Glomerular endothelial cell (primary cell): ENCODE results near the gene OTP. TPM values are rescaled to one million over a fixed set of nuclear protein-coding genes. Genes with fewer than 3 reads are reported as not detected.

Experiments
- DNase-seq: peaks from one replicate; pipeline ENCODE4 v3.0.0-alpha.2; 2011; ENCODE audit warnings: low read depth, low spot score; ENCODE audit errors: extremely low read depth
- total RNA-seq: library from RNA; depleted of rRNA; stranded (reverse); fragments of >200 nt; gene quantifications from 2 replicates; pipeline ENCODE4 v1.2.3, GENCODE V29; 2015

OTP gene
- total RNA-seq, 1 donor from 2014 or later, result not detected

DNA sequence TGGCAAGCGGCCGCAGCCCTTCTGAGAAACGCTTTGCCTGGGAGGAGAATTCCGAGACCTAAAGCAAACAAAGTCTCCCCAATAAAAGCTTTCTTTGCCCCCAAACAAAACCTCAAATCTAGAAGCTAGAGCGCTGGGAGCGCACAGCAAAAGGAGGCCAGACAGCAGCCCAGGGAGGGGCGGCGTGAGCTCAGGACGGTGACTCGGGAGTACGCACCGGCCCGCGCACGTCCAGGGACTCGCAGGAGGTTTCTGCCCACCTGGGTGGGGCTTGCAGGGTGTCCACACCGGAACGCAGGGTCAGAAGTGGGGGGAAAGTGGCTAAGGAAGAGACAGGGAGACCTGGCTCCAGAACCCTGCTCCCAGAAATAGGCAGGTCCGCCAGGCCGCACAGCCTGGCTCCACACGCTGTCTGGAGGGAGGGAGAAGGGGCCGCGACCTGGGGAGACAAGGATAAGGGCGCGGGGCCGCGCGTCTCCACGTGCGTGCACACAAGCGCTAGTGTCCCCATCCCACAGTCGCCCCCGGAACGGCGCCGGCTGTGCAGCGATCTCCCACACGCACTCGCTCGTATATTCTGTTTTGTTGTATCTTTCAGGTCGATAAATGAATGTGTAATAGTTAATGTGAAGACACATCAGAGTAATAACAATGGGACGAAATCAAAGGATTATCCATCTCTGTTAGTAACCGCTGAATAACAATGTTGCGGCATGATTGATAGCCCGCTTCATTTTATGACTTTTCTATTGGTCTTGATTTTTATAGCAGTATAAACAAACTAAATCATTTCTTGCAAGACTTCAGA lies 2.3 kb upstream of the OTP start:
- no peak for DNase-seq

DNA sequence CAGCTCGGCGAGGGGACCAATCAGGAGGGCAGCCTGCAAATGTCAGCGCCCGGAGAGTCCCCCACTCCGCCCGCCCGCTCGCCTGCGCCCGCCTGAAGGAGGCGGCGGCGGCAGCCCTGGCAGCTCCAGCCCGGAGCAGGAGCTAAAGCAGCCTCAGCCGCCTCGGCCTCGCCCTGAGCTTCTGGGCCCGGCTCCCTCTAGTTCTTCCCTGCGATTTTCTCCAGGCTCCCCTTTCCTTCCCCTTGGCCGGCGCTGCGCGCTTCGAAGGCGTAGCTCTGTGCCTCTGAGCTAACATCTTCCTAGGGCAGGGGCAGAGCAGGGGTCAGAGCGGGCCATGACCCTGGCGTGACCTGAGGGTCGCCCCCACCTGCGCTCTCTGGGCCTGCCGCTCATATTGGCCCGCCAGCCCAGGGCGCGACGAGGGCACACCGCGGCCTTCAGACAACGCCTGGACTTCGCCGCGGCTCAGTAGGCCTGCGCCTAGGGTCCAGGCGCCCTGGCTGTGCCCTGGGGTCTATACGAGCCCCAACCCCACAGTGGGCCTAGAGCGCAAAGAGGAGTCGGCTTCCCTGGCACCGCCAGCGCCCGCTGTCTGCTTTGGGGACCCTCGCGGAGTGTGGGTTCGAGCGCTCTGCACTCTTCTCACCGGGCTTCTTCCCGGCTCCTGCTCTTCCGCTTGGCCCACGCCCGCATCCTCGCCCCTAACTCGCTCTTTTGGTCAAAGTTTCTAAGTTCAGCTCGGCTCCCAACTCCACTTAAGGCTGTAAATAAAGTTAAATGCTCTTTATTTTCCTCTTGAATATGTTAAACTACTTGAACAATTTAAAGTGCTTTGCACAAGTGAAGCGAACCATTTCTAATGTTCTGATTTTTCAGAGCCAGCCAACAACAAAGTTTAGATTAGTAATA lies 504 bp upstream of the OTP start:
- DNase-seq, result no peak

- no peak for DNase-seq
These were observed 1.1 kb downstream of the OTP start for GRCh38 chr5:77637170-77637997.

GRCh38 chr5:77636641-77637169 lies 1.8 kb downstream of the OTP start:
- no peak for DNase-seq

DNA sequence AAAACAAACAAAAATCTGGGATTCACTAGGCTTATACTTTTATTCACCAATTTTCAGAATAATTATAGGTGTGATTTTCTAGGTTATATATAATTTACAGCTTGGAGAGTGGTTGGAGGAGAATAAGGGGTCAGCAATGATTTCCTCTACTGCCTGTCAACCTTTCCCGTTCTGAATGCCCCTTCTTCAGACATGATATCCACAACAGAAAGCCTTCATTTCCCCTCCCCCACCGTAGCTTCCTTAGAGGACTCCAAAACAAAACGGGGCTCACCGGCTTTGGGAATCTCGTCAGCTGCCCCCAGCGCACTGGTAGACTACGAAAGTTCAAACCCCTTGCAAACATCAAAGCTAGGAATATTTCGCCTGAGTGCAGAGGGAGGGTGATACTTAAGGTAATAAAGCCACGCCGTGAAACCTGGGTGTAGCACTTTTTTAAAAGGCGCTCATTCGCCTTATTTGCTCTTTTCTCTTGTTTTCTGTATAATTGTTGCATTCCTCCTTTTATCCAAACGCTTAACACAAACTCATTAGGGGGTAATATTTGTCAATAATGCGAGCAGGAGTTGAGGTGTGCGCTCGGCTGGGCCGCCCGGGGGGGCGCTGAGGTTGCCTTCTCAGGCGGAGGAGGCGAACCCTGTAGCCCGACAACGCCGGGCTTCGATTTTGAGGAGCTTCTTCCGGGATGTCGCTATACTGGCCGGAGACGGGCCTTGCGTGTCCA lies 2.4 kb downstream of the OTP start:
- DNase-seq, result no peak

DNA sequence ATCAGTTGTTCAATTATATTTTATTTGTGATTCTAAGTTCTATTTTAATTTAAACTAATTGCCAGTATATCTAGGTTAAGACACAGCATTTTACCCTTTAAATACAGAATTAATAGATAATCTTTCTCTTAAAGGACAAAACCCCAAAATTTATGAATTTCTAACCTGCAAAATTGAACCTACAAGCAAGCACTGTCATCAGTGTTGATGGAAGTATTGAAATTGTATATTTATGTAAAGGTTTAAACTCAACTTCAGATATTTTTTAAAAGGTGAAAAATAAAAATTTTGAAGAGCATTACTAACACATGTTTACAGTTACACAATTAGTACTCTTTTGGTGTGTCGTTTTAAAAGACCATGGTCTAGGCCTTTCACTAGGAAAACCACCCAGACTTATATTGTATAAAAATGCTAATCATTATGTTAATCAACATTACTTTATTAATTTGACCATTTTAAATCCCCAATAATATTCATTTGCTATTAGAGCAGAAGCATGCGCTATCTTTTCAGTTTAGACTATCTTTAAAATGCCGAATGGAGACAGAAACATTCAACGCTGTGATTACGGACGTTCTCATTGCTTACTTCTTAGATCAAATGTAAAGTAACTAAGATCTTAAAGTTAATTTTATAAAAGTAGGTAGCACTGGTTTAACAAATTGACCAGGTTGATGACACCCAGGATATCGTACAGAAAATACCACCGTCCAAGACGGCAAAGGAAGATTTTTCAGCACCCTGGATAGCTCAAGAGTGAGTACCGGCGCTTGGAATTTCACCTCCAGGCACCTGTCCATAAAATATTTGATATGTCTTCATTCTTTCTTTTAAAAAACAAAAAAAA lies 3.2 kb downstream of the OTP start:
- DNase-seq, result no peak

DNA sequence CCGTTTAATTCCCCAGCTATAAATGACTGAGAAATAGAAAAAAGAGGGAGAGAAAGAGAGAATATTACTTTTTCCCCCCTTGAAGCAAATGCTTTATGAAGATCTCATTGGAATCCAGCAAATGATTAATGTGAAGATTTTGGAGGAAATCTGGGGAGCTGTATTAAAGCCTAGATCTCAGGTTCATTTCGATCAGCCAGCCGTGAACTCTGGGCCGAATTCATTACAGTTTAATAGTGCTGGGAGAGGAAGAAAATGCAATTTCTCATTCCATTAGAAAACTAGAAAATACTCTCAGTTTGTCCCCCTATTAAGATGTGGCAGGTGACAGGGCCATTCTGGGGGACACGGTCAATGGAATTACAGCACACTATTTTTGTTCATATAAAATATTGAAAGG lies 4.8 kb downstream of the OTP start:
- no peak for DNase-seq

DNA sequence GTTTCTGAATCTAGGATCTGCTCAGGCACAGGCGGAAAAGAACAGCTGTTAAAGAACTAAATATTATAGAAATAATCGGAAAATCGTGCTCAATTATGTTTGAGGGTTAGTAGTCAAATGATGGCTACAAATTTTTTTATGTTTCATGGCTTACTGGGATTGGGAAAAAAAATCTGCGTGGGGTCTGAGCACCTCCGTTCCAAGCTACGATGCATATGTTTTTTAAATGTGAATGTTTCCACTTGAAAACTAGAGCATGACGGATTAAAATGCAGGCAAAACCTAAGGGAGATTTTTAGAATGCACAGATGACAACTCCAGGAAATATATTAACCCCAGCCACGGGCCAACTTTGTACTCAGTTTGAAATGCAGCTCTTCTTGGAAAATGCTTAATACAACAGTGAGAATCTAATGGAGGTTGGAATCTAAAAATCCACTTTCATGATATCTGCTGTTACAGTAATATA lies 5.3 kb downstream of the OTP start:
- DNase-seq, result no peak

DNA sequence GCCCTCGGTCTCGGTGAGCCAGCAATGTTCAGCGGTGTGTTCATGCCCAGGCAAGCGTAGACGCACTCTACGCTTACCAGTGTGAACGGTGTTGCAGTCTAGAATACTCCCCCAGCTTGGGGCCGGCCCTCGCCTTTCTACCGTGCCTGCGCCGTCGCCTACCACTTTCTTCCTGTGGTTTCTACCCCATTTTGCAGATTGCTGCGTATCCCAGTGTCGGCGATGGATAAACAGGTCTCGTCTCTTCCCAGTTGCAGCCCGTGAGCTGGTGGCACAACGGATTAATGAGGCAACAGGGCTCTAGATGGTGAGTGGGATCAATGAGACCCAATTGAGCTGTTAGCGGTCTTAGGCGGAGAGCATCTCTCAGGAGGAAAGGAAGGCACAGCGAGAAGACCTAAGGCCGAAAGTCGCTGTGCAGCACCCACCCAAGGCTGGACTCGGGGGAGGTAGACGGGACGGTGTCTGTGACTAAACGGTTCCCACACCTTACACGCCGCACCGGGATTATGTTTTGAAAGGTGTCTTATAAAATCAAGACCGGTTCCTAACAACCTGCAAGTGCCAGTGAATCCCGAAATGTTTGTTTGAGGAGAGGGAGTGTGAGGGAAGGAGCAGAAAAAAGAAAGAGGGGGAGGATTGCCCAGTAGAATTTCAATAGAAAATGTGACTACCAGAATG lies 5.8 kb downstream of the OTP start:
- no peak for DNase-seq

GRCh38 chr5:77630114-77630680 lies 8.3 kb downstream of the OTP start:
- no peak for DNase-seq

DNA sequence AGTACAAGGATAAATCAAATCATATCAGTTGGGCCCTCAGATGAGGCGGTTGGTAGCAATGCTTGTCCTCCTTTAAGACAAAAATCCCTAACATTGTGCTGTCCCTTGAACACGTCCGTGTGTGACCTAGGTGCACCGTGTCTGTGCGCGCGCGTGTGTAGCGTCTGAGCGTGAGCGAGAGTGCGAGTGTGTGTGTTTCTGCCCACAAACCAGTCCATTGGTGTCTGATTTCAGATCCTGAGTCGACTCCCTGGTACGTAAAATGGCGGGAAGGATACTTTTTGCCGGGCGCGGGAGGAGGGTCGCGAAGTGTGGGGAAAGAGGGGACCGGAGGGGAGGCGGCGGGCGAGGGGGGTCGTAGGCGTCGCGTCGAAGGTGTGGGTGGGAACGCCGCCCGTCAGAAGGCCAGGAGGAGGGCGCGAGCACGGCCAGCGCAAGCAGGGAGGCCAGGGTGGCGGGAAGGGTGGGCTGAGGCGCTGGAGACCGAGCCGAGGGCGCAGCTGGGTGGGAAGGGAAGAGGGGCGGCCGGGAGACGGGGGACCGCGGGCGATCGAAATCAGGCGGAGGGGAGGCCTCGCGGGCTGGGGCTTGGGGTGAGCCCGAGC lies 8.9 kb downstream of the OTP start:
- DNase-seq, result no peak

GRCh38 chr5:77628840-77629508 lies 9.5 kb downstream of the OTP start:
- DNase-seq, result no peak

DNA sequence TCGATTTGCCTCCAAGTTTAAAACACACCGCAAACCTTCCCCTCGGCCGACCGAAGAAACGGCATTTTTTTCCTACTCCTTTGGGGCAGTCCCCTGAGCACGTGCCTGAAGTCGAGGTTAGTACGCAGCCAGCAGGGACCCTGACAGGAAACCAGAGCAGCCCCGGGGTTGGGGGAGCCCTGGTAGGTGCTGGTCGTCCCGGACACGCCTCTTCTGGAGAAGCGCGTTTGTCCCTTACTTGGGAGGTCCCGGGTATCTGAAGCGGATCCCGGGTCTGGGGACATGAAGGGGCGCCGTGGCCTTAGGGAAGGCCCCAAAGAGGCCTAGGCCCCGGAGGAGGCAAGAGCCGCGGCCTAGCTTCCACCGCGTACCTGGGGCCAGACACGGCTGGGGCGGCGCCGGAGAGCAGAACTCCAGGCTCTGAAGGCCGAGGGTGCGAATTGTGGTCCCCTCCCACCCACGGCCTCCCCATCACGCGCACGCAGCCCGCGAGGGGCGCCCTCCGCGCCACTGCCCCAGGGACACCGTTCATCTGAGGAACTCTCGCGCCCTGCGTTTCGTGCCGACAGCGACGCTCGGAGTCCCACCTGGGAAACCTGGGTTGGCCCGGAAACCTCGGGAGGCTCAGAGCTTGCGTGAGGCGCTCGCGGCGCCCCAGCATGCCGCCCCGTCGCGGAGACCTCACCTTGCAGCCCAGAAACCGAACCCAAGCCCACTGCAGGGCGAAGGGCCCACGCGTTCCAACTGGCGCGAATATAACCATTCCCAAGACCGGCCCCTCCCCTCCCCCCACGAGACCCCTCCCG lies 10.4 kb downstream of the OTP start:
- no peak for DNase-seq

GRCh38 chr5:77623203-77623740 lies 15.2 kb downstream of the OTP start:
- no peak for DNase-seq

- DNase-seq, result no peak
These were observed 17.1 kb downstream of the OTP start for GRCh38 chr5:77621440-77621839.

DNA sequence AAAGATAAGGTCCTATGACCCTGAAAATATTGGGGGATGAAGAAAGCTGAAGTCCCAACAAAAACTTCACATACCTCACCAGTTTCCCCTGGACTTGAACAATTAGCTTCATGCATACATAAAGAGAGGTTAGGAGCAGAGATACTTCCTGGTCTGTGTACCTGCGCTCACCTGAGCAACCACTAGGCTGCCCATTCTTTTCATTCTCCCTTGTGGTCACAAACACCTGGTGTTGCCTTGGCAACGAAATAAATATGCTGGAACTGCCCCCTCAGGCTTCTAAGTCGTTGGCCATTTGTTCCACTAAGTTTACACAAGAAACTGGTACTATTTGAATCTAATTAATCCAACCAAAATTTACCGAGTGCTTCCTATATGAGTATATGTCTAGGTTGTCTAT lies 18.1 kb downstream of the OTP start:
- DNase-seq, result no peak
